HG03066 (cell line): ENCODE measurements around the gene SMIM20.
"Not testable (repeated sequence)": the region's sequence is repeated elsewhere in the genome, so short reads cannot be mapped to it uniquely, and the experiment has no call there.

Experiments
- ATAC-seq: cut with Tn5 transposase; IDR thresholded peaks from one replicate; pipeline ENCODE4 v1.9.1; 2021; ENCODE audit warnings: low read depth; ENCODE audit not compliant: unreplicated experiment

The SMIM20 gene

DNA sequence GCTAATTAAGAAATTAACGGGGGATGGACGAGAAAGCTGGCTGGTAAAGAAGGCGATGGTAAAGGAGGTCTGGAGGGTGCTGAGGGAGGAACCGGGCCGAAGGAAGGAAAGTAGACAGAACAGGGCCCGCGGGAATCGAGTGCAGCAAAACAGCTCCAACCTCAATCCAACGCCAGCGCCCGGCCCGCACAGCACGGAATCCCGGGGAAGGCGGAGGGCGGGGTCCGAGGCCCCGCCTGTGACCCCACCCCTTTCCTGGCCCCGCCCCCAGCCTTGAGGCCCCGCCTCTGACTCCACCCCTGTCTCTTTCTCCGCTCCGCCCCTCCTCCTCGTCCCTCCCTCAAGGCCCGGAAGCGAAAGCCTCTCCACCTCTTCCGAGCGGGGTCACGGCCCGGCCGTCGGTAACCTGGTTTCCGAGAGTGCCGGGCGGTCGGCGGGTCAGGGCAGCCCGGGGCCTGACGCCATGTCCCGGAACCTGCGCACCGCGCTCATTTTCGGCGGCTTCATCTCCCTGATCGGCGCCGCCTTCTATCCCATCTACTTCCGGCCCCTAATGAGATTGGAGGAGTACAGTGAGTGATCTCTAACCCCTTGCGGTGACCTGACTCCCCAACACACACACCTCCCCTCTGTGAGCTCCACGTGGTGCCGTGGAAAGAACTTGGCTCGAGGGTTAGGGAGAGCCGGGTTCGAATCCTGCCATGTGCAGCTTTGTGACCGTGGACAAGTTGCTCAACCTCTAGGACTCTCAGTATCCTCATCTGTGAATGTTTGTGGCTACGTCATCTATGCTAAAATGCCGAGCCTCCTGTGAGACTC lies at the start of gene SMIM20:
SMIM20 (plus strand) TSS at position 370 of the 819 bp plus-strand sequence; CDS start at position 464, 94 bp downstream.
- ATAC-seq, result peak; percentile 92

DNA sequence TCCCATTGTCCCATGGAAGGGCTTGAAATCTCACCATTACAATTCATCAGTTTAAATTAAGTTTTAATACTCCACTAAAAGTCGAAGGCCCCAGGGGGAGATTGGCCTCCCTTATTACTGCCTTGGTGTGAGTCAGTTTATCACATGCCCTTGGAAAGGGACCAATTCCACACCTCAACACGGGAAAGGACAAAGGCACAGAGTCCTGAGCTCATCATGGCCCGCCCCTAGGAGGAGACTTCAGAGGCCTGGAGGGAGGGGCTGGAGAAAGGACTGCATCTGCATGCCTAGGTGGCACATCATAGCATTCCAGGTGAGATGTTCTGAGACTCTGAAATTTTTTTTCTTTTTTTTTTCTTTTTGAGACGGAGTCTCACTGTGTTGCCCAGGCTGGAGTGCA lies 48.4 kb upstream of the SMIM20 start:
- ATAC-seq, result no peak

DNA sequence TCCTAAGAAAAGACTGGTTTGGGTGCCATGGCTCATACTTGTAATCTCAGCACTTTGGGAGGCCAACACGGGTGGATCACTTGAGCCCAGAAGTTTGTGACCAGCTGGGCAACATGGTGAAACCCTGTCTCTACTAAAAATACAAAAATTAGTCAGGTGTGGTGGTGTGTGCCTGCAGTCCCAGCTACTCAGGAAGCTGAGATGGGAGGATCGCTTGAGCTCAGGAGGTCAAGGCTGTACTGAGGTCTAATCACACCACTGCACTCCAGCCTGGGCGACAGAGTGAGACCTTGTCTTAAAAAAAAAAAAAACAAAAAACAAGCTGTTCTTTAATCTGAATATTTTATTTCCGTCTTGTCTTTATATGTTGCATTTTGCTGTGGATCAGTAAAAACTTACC lies 47.6 kb upstream of the SMIM20 start:
- not testable (repeated sequence) for ATAC-seq

DNA sequence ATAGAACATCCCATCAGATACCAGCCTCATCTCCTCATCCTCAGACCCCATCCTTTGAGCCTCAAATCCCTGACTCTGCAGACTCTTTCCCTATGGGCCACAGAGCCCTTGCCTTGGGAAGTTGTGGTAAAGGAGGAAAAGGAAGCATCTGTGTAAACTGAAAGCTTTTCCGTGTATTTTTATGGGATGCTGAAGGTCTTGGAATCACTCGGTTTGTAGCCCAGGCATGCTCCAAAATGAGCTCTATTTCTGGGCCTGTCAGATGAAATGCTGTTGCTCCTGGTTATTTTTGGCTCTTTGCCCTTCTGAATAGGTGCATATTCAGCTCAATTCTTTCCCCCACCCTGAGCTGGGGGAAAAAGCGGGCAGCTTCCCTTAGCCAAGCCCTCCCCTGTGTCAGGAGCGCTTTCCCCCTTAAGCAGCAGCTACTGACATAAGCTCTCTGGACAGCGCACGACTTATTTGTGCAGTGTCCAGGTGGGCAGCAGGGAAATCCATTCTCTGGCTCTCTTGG lies 46.2 kb upstream of the SMIM20 start:
- ATAC-seq, result no peak

DNA sequence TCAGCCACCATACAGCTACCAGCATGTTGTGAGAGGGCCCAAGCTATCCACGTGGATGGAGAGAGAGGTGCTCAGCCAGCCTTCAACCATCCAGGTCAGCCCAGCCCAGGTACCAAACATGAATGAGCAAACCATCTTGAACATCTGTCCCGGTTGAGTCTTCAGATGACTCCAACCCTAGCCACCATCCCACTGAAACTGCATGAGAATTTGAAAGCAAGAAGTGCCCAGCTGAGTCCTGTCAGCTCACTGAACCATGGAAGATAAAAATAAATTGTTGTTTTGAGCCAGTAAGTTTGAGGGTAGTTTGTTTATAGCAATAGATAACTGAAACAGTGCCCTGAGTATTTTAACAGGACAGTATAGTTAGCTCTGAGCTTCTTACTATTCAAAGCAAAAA lies 43.9 kb upstream of the SMIM20 start:
- ATAC-seq, result peak; percentile 39

DNA sequence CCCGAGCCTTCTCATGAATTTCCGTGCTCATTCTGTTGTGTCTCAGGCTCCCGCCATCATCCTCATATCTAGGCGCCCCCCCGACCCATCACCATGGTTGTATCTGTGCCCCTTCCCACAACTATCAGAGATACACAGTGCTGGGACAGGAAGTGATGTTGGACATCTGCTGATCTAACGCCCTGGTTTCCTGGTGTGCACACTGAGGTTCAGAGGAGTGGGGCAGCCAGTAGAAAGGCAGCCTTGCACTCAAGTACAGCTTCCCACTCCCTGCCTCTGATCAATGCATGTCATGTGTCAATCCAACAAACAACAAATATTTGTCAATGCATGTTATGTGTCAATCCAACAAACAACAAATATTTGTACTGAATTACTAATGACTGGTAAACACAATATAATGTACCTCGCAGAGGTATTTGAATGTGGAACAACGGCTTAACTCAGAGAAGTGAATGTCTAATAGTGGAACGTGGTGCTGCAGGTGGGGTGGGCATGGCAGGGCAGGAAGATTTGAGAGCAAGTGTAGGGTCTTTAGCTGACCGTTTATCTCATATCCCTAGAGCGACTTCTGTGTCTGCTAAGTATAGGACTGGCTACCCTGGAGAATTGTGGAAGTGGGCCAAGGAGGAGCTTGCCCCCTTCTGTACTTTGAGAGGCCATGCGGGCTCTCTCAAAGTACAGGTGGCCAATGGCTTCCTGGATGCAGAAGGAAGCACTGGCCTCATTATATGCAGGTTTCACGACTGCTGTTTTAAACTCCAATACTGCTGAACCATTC lies 41.0 kb upstream of the SMIM20 start:
- ATAC-seq, result no peak

DNA sequence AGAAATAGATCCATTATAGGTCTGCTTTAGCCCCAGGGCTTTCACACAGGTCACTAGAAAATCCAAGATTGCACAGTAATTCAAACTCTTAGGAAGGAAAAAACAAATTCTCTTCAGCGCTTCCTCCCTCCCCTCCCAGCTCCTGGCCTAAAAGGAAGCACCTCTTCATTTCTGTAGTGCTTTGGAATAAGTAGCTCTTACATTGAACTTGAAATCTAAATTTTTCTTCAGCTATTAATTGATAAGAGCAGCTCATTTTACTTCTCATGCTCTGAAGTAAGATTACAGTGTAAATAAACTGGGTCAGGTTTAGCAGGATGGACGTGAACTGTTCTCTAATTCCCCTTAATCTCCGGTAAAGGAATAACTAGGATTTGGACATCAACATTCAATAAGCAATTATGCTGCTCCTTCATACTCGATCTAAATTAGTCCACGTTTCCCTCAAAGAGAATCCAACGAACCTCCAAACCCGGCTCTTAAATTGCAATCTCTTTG lies 40.3 kb upstream of the SMIM20 start:
- no peak for ATAC-seq

DNA sequence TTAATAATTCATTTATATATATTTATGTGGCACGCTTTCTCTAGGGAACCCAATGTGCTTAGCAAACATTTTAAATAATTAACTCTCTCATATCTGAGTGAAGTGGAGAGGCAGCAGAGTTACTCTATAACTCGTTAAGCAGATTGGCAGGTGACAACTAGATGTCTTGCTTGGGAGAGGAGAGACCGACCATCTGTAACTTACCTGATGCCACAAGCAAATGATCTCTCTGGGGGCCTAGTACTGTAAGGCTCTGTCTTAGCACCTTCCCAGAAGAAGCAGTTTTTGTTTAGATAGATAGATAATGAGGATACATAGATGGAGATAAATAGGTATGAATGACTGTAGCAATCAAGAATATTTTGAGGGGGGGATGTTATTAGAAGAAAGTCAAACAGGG lies 39.4 kb upstream of the SMIM20 start:
- ATAC-seq, result no peak

DNA sequence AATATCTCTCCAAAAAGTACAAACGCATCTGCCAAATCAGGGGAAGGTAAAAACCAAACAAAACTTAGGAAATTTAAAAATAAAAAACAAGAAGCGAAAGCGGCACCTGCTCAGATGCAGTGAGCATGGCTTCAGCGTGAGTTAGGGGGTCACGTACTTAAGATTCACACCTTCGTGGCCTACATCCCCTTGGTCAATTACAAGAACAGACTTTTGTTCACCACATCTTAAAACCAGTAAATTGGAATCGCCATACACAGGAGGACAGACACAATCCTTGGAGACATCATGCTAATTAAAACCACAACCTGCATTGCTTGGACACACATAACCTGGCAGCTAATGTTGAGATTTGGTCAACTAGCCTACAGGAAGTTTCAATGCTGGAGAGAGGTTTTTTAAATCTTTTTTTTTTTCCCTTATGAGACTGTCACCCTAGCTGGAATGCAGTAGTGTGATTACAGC lies 38.7 kb upstream of the SMIM20 start:
- ATAC-seq, result peak; percentile 65

DNA sequence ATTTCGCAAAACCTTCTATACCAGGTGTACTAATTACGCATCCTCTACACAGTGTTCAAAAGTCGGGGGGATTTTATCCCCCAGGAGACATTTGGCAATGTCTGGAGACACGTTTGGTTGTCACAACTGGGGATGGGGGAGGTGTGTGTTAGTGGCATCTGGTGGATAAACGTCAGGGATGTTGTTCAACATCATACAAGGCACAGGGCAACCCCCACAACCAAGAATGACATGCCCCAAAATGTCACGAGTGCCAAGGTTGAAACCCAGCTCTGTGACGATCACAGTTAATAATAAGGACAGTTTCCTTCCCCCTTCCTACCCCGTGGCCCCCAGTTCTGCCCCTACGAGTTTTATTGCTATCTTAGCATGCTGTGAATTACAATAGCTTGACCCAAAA lies 35.3 kb upstream of the SMIM20 start:
- ATAC-seq, result no peak

DNA sequence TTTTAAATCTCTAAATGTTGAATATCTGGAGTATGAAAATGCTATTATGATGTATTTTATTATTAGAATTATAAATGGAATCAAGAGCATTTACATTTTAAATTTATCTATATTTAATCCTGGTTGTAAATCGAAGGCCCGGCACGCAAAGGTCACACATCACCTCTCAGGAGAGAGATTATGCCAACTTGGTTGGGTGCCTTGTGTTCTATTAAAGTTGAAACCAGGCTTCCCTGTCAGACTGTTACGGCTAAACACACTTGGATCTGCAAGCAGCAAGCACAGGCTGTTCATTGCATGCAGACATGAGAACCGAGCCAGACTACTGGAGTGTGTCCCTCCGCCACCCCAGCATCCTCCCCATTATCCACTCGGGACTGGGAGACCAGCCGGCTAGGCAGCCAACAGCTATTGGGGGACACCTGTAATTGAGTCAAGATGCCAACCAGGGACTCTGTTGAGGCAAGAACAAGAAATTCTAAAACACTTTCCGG lies 34.9 kb upstream of the SMIM20 start:
- ATAC-seq, result no peak

DNA sequence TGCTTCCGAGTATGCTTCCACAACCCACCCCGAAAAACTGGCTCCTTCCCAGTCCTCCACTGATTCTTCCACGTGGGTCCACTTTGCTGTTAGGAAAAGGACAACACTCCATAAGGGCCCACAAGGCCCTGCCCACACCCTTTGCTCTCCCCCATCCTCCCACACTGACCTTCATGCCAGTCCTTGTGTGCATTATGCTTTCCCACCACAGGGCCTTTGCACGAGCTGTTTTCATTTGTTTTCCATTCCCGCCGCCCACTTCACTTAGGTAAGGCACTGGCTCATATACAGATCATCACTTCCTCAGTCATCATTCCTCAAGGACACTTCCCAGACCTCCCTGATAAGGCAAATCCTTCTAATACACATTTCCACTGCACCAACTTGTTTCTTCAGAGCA lies 34.4 kb upstream of the SMIM20 start:
- no peak for ATAC-seq

DNA sequence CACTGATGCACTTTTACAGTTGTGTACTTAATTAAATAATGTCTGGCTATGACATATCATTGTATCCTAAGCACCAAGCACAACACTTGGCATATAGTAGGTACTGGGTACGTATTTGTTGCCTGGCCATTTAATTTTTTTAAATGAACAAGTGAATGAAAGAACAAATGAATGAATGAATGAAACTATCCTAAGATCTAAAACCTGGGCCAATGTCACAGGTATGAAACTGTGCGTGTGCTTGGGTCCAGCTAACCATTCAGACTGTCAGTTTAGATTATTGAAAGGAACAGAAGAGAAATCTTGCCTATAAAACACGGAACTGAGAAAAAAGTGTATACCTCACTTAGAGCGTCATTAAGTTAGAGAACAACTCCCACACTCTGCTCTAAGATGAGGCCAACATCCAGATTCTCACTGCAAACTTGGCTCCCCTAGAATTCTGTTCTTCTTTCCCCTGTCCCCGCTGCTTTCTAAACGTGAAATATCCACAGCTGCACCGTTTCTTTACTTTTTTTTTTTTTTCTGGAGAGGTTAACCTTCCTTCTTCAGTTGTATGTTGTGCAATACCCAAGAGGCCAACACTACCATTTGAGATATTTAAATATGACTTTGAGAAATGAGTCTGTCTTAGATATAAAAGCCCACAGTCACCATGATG lies 33.9 kb upstream of the SMIM20 start:
- no peak for ATAC-seq

DNA sequence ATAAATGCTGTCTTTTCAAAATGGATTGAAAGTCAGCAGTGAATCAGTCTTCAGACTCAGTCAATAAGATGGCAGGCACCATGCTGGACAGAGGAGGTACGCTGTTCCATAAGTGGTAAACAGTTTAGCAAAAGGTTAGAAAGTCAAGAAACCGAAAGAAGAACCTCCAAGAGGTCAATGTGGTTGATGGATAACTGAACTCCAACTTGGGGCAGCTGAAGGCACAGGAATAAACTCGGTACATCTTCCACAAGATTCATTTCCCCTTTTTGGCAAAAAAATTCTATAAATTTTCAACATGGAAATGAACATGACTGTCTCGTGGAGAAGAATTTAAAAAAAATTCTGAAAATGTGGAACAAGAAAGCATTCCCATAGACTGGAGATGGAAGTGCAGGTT lies 32.8 kb upstream of the SMIM20 start:
- ATAC-seq, result no peak

DNA sequence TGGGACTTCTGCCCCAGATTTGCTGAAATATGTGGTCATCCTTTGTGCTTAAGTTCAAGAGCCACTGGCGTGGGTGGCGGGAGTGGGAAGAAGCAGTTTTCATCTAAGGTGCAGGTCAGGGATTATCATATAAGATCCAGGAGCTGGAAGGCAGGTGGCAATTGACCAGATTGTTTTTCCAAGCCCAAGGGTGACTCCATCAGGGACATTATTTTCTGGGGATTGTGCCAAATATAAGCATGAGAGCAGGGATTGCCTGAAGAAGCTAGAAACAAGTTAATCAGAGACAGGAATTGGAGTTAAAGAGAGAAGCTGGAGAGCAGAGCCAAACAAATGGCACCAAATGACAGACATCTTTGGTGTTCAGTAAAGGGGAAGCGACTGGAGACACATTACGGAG lies 31.8 kb upstream of the SMIM20 start:
- ATAC-seq, result no peak

DNA sequence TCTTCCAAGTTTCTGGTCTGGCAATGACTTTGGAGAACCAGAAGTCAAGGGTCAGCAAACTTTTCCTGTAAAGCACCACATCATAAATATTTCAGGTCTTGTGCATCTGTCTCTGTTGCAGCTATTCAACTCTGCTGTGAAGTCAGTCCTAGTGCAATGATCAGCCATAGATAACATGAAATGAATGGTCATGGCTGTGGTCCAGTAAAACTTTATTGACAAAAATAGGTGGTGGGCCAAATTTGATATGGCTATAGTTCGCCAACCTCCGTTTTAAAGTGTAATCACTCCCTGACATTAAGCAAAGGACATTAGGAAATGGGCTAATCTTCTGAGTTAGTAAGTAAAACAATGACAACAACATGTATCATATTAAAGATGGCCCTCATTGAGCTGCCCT lies 30.5 kb upstream of the SMIM20 start:
- no peak for ATAC-seq

DNA sequence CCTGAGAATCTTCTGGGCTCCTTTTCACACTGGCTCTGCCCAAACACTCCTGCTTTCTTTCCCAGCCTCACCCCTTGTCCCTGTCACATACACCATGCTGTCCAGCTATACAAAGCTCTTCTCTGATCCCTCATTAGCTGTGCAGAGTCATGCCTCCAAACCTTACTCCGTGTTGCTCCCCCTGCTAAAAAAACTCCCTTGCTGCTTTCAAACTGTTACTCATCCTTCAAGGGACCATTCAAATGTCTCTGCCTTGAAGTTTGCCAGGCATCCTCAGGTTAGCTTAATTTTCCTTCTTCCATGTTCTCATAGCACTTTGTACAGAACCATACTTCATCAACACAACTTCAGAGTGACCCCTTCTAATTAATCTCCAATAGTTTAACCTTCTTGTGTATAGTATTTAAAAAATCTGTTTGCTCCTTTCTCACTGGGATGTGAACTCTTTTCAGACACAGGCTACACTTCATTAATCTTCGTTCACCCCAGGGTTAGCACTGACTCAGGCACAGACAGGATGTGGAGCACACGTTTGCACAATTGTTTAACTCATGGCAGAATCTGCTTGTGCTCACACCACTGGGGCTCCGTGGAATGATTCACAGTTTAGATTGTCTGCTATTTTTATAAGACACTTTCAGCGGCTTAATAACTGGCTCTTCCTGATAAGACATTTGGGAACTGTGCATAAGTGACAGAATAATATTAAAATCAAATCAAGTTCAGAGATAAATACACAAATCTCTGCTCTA lies 29.8 kb upstream of the SMIM20 start:
- no peak for ATAC-seq

DNA sequence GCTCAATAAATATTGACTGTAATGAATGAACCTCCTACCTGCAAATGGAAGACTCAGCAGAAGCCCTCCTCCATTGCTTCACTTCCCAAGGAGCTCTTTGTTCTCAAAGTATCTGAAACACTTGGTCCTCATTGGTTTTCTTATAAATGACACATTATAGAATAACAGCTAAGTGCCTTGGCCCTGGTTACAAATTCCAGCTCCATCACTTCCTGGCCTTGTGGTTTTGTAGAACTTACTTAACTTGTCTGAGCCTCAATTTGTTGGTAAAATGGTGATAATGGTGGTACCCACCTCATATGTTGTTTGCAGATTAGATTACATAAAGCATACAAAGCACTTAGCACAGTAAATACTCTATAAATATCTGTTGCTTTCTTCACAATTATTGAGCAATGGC lies 25.2 kb upstream of the SMIM20 start:
- no peak for ATAC-seq

DNA sequence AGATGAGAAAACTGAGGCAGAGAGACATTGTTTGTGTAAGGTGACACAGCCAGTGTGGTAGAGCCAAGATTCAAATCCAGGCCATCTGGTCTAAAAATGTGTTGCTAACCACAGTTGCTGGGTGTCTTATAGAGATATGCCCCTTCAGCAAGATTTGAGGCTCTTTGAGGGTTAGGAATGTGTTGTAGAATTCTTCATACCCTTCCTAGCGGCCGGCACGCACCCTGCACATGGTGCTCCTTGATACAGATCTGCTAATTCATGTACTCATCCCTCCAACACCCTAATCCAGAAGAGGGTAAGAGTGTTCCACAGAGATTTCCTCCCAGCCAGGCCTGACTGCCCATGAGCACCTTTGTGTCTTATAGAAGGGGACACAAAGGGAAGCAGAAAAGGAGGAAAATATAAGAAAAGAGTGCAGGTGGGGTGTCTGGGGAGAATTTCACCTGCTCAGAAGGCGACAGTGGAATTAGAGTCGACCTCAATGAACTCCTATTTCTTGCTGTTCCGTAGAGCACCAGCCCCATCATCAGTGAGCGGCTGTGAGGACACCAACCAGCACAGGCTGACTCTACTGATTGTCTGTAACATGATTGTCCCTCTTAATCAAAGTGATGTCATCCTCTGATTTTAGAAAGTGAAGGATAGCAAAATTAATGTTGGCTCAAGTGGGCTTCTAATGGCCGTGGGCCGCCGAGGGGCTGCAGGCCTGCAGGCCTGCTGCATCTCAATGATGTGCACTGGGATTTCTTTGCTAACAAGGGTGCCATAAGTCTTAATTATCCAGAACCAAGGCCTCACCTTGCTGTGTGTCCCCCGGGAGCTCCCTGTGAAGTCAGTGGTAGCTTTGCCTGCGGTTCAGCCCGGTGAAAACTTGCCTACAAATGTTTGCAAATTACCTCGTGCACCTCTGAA lies 24.2 kb upstream of the SMIM20 start:
- ATAC-seq, result no peak
